HEK293 (cell line): ENCODE data around the gene IL4I1.

ENCODE experiments used
- CTCF ChIP-seq: fragments of 450-650 bp; formaldehyde crosslinking; IDR thresholded peaks from 2 replicates; pipeline ENCODE4 v1.5.1; 2016; ENCODE audit warnings: missing biosample characterization, missing genetic modification characterization
- PBX3 ChIP-seq: sonication (generic); formaldehyde crosslinking; IDR thresholded peaks from 2 replicates; pipeline ENCODE4 v1.8.1; 2022; ENCODE audit warnings: mild to moderate bottlenecking, moderate library complexity, missing genetic modification reagents
- YY1 ChIP-seq: fragments of 450-650 bp; formaldehyde crosslinking; IDR thresholded peaks from 2 replicates; pipeline ENCODE4 v1.5.1; 2018; ENCODE audit warnings: missing biosample characterization, missing genetic modification characterization
- ZNF138 ChIP-seq: fragments of 450-650 bp; formaldehyde crosslinking; IDR thresholded peaks from 2 replicates; pipeline ENCODE4 v1.5.1; 2016; ENCODE audit warnings: missing biosample characterization, missing genetic modification characterization, borderline replicate concordance
- ZNF292 ChIP-seq: fragments of 450-650 bp; formaldehyde crosslinking; IDR thresholded peaks from 2 replicates; pipeline ENCODE4 v1.5.1; 2016; ENCODE audit warnings: low read depth, missing biosample characterization, missing genetic modification characterization, borderline replicate concordance
- ZNF548 ChIP-seq: fragments of 450-650 bp; formaldehyde crosslinking; IDR thresholded peaks from 2 replicates; pipeline ENCODE4 v1.5.1; 2016; ENCODE audit warnings: missing biosample characterization, missing genetic modification characterization
- ZNF555 ChIP-seq: fragments of 450-650 bp; formaldehyde crosslinking; conservative IDR thresholded peaks from 2 replicates; pipeline ENCODE4 v1.5.1; 2017; ENCODE audit warnings: missing biosample characterization, mild to moderate bottlenecking, missing genetic modification characterization, inconsistent platforms

- TF ChIP-seq ZNF292 (tag by site-specific recombination) (no peak), CTCF (no peak), PBX3 (CRISPR knock-in tag) (no peak), YY1 (tag by site-specific recombination) (no peak), ZNF138 (no peak), ZNF548 (tag by site-specific recombination) (no peak), ZNF555 (tag by site-specific recombination) (no peak)
Observed at GRCh38 chr19:49850221-49850486, 46.5 kb downstream of the IL4I1 start.
